ENCODE measurements around the gene ABCC9. TPM values are rescaled to one million over a fixed set of nuclear protein-coding genes. Genes with fewer than 3 reads are reported as not detected.

The ABCC9 gene
- total and polyA plus RNA-seq, 2 experiments from 2014 or later, result 12.7 to 44.3 TPM

DNA sequence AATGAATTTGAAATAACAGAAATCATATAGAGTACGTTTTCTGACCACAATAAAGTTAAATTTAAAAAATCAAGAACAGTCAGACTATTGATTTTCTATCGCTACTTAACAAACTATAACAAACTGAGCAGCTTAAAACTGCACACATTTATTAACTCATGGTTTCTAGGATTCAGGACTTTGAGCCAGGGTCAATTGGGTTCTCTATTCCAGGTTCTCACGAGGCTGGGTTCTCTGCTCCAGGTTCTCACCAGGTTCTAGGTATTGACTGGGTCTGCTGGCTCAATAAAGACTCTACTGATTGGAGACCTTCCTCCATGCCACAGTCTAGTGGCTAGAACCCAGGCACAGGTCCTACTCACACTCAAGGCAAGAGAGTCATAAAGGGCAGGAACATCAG is 22.8 kb downstream of the ABCC9 start:
- peaks cover 4% of the 10 kb centered on the region; the same call in 1 of the 2 replicates for H3K36me3 ChIP-seq (ENCODE audit: low read depth)
- H4K20me1 ChIP-seq (ENCODE audit: insufficient read depth), result no peaks in the 10 kb centered on the region
- no peaks in the 10 kb centered on the region for H3K9me3 ChIP-seq (ENCODE audit: low read depth)
- WGBS, 2 experiments (ENCODE audit: low coverage in 1 of 2, low lambda C conversion rate in 2 of 2, missing lambda C conversion rate in 2 of 2), result 95 to 96% methylated on average over 3 of the region's 3 CpGs
- no peaks in the 10 kb centered on the region for H3K79me2 ChIP-seq (ENCODE audit: insufficient read depth)
- H3F3A ChIP-seq (ENCODE audit: insufficient read depth), result peaks cover 12% of the 10 kb centered on the region; the same call in 1 of the 2 replicates
- H3K4me2 ChIP-seq (ENCODE audit: unreplicated experiment), result no peak overlapping the region
- H3K4me1 ChIP-seq (ENCODE audit: insufficient read depth), result peaks cover 16% of the 10 kb centered on the region
- H3K27me3 ChIP-seq (replicated peaks; ENCODE audit: insufficient read depth), result no peaks in the 10 kb centered on the region
- H3K9me2 ChIP-seq (ENCODE audit: insufficient read depth), result peaks cover 8% of the 10 kb centered on the region; the same call in 1 of the 2 replicates
- TF ChIP-seq EZH2 (IDR thresholded peaks at IDR 0.05; ENCODE audit: insufficient read depth, poor library complexity, severe bottlenecking) (no peak), EZH2phosphoT487 (IDR thresholded peaks at IDR 0.05; ENCODE audit: insufficient read depth, low read depth) (no peak)
- H3K4me3 ChIP-seq, result no peak overlapping the region
- DNase-seq, result no peak
- no peak overlapping the region for H2AFZ ChIP-seq
- in situ Hi-C loops (cut with MboI), result no loop called here
- no peak overlapping the region for H3K9ac ChIP-seq
- H3K27ac ChIP-seq, result no peak overlapping the region

DNA sequence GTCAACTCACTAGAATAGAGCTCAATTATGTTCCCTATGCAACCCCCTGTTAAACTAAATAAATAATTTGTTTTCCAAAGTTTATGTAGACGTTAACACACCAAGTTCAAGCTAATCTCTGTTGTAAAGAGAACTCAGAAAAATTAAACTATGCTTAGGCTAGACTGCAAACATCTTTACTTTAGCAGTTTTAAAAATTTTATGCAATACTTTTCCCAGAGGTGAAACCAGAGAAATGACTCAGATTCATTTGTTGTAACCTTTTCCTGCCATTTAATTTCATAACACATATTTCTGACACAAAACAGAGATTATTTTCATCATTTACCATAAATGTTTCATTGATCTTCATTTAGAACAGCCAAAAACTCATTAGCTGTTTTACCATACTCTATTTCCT is 27.4 kb downstream of the ABCC9 start:
- no peak overlapping the region for H3K9ac ChIP-seq
- no peaks in the 10 kb centered on the region for H3K36me3 ChIP-seq (ENCODE audit: low read depth)
- peak overlapping the region; percentile 24 for H3K4me2 ChIP-seq (ENCODE audit: unreplicated experiment)
- no peaks in the 10 kb centered on the region for H4K20me1 ChIP-seq (ENCODE audit: insufficient read depth)
- peaks cover 3% of the 10 kb centered on the region; the same call in 1 of the 2 replicates for H3K9me2 ChIP-seq (ENCODE audit: insufficient read depth)
- WGBS, 2 experiments (ENCODE audit: low coverage in 1 of 2, low lambda C conversion rate in 2 of 2, missing lambda C conversion rate in 2 of 2), result 45 to 70% methylated on average over 1 of the region's 1 CpG
- H3K27ac ChIP-seq, result peak overlapping the region; percentile 60
- no peaks in the 10 kb centered on the region for H3K79me2 ChIP-seq (ENCODE audit: insufficient read depth)
- peak; percentile 42 for DNase-seq
- H3K9me3 ChIP-seq (ENCODE audit: low read depth), result no peaks in the 10 kb centered on the region
- H2AFZ ChIP-seq, result 0 out of 2 replicates have a peak overlapping the region, but pooled peaks have one; percentile 2
- H3K27me3 ChIP-seq (replicated peaks; ENCODE audit: insufficient read depth), result no peaks in the 10 kb centered on the region
- in situ Hi-C loops (cut with MboI), result no loop called here
- no peak overlapping the region for H3K4me3 ChIP-seq
- peaks cover 33% of the 10 kb centered on the region; the same call in 1 of the 2 replicates for H3F3A ChIP-seq (ENCODE audit: insufficient read depth)
- H3K4me1 ChIP-seq (ENCODE audit: insufficient read depth), result peaks cover 42% of the 10 kb centered on the region
- TF ChIP-seq EZH2phosphoT487 (IDR thresholded peaks at IDR 0.05; ENCODE audit: insufficient read depth, low read depth), result no peak
- TF ChIP-seq EZH2 (IDR thresholded peaks at IDR 0.05; ENCODE audit: insufficient read depth, poor library complexity, severe bottlenecking), result no peak

DNA sequence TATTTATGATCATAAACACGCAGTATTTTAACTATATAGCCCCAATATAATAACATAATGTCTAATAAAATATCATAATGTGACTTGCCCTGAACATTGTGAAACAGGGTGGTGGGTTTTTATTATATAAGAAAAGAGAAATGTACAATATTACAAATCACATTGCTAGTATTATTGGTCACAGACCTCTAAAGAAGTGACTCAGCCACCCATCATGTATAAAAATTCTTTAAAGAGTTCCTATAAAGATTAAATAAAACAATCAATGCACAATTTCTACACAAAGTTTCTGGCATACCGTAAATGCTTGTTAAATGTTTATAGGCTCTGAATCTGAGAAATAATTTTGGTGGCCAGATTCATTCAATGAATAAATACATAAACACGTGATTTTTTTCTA is 28.9 kb downstream of the ABCC9 start:
- H2AFZ ChIP-seq, result no peak overlapping the region
- peak overlapping the region; percentile 60 for H3K27ac ChIP-seq
- peaks cover 38% of the 10 kb centered on the region; the same call in 1 of the 2 replicates for H3F3A ChIP-seq (ENCODE audit: insufficient read depth)
- peaks cover 47% of the 10 kb centered on the region for H3K4me1 ChIP-seq (ENCODE audit: insufficient read depth)
- no peaks in the 10 kb centered on the region for H3K9me2 ChIP-seq (ENCODE audit: insufficient read depth)
- H3K27me3 ChIP-seq (replicated peaks; ENCODE audit: insufficient read depth), result no peaks in the 10 kb centered on the region
- in situ Hi-C loops (cut with MboI), result no loop called here
- H3K9me3 ChIP-seq (ENCODE audit: low read depth), result no peaks in the 10 kb centered on the region
- TF ChIP-seq EZH2phosphoT487 (IDR thresholded peaks at IDR 0.05; ENCODE audit: insufficient read depth, low read depth) (no peak), EZH2 (IDR thresholded peaks at IDR 0.05; ENCODE audit: insufficient read depth, poor library complexity, severe bottlenecking) (no peak)
- no peak overlapping the region for H3K9ac ChIP-seq
- DNase-seq, result peak; percentile 88
- H3K4me3 ChIP-seq, result no peak overlapping the region
- H3K4me2 ChIP-seq (ENCODE audit: unreplicated experiment), result peak overlapping the region; percentile 45
- WGBS, 2 experiments (ENCODE audit: low coverage in 1 of 2, low lambda C conversion rate in 2 of 2, missing lambda C conversion rate in 2 of 2), result 45 to 55% methylated on average over 3 of the region's 3 CpGs
- no peaks in the 10 kb centered on the region for H3K79me2 ChIP-seq (ENCODE audit: insufficient read depth)
- no peaks in the 10 kb centered on the region for H3K36me3 ChIP-seq (ENCODE audit: low read depth)
- no peaks in the 10 kb centered on the region for H4K20me1 ChIP-seq (ENCODE audit: insufficient read depth)

DNA sequence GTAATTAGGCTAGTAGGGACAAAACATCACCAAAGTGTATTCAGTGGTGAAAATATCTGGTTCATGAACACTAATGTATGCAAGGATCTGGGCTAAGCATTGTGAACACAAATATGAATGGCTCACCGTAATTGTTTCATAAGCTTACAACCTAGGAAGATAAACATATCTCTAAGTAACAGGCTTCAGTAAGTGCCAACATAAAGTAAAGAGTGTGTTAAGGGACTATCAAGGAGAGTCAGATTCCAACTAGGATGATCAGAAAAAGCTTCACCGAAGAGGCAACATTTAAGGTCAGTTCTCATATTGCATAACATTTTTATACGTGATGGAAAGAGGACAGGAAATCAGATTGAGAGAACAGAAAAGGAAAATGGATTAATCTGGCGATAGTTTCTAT is 29.4 kb downstream of the ABCC9 start:
- H4K20me1 ChIP-seq (ENCODE audit: insufficient read depth), result no peaks in the 10 kb centered on the region
- H2AFZ ChIP-seq, result no peak overlapping the region

More for the DNA sequence above, 29.4 kb downstream of the ABCC9 start:
- Histone ChIP-seq H3K36me3 (ENCODE audit: low read depth) (no peaks in the 10 kb centered on the region), H3K27me3 (replicated peaks; ENCODE audit: insufficient read depth) (no peaks in the 10 kb centered on the region), H3K9me3 (ENCODE audit: low read depth) (no peaks in the 10 kb centered on the region), H3K9ac (no peak overlapping the region), H3K4me3 (no peak overlapping the region), H3K79me2 (ENCODE audit: insufficient read depth) (no peaks in the 10 kb centered on the region), H3K9me2 (ENCODE audit: insufficient read depth) (no peaks in the 10 kb centered on the region), H3F3A (ENCODE audit: insufficient read depth) (peaks cover 43% of the 10 kb centered on the region), H3K4me2 (ENCODE audit: unreplicated experiment) (no peak overlapping the region), H3K27ac (peak overlapping the region; percentile 60), H3K4me1 (ENCODE audit: insufficient read depth) (peaks cover 50% of the 10 kb centered on the region)
- in situ Hi-C loops (cut with MboI), result no loop called here
- WGBS, 2 experiments (ENCODE audit: low coverage in 1 of 2, low lambda C conversion rate in 2 of 2, missing lambda C conversion rate in 2 of 2), result 79 to 82% methylated on average over 4 of the region's 4 CpGs
- no peak for DNase-seq
- TF ChIP-seq EZH2phosphoT487 (IDR thresholded peaks at IDR 0.05; ENCODE audit: insufficient read depth, low read depth), result no peak
- TF ChIP-seq EZH2 (IDR thresholded peaks at IDR 0.05; ENCODE audit: insufficient read depth, poor library complexity, severe bottlenecking), result no peak

All from GM23248 (cell line).